ENCODE results near the gene PHLPP1. TPM values are rescaled to one million over a fixed set of nuclear protein-coding genes. Genes with fewer than 3 reads are reported as not detected.
"Not testable (repeated sequence)": the region's sequence is repeated elsewhere in the genome, so short reads cannot be mapped to it uniquely, and the experiment has no call there.

The PHLPP1 gene
- total and polyA plus RNA-seq, 9 of the 15 experiments (the other 6 are each of a cell fraction or from before 2014, with no cell fraction given), result 0.56 to 9.0 (median 4.5) TPM

GRCh38 chr18:62709908-62710307, 5.4 kb upstream of the PHLPP1 start:
- H3K9me1 ChIP-seq (ENCODE audit: control insufficient read depth, insufficient read depth, low read length); H3K27ac ChIP-seq (ENCODE audit: extremely low read depth, low read depth, low read length); BruUV-seq (replicated peaks); H3K36me3 ChIP-seq (ENCODE audit: control insufficient read depth, insufficient read depth, low read length); H3K79me2 ChIP-seq (ENCODE audit: control insufficient read depth, insufficient read depth, low read length); POLR2A ChIA-PET; ATAC-seq; H2AFZ ChIP-seq (ENCODE audit: low read depth, low read length); H3K4me1 ChIP-seq (replicated peaks in 1 of 2; ENCODE audit: control insufficient read depth in 2 of 2, insufficient read depth in 2 of 2, low read length in 2 of 2); H3K4me3 ChIP-seq; DNase-seq (ENCODE audit: extremely low read depth in 1 of 4, low spot score in 3 of 4); H3K4me2 ChIP-seq (ENCODE audit: insufficient read depth, low read length); H3K9ac ChIP-seq (ENCODE audit: insufficient read depth in 1 of 2, low read depth in 2 of 2, low read length in 2 of 2); CTCF ChIA-PET (ENCODE audit: low intra/inter-chr PET ratio); H3K9me3 ChIP-seq (replicated peaks; ENCODE audit: control insufficient read depth, insufficient read depth, low read depth, low read length); FAIRE-seq; H4K20me1 ChIP-seq (replicated peaks; ENCODE audit: control insufficient read depth, insufficient read depth, low read length); H3K27me3 ChIP-seq (ENCODE audit: control insufficient read depth in 2 of 2, insufficient read depth in 2 of 2, low read length in 2 of 2): not testable (repeated sequence)
- intact Hi-C loops (cut with micrococcal nuclease), result loop anchor here (10.0 kb wide), 1 partner anchor 275 kb away; no protein-coding TSS in a partner anchor
- in situ Hi-C loops (cut with MboI), result loop anchor here (10.0 kb wide), 1 partner anchor 245 kb away; no protein-coding TSS in a partner anchor
- peak; percentile 47; the same call in 1 of the 2 replicates for TF ChIP-seq CEBPB (tag; IDR thresholded peaks at IDR 0.05)
- TF ChIP-seq NRF1 (conservative IDR thresholded peaks at IDR 0.05 in 1 of 2, IDR thresholded peaks at IDR 0.05 in 1 of 2), result peak in 1 of 2 experiments; percentile 18; a peak in 1 of 4 replicates
- peak; percentile 61; the same call in 1 of the 2 replicates for TF ChIP-seq ZBTB33 (CRISPR knock-in tag; IDR thresholded peaks at IDR 0.05)
- WGBS (ENCODE audit: insufficient coverage, low coverage, missing lambda C conversion rate), result 49% methylated on average over 9 of the region's 11 CpGs

- intact Hi-C loops (cut with micrococcal nuclease), result loop anchor here (10.0 kb wide), 1 partner anchor 274 kb away; no protein-coding TSS in a partner anchor
- no peak overlapping the region for H3K4me3 ChIP-seq
- H3K9me1 ChIP-seq (ENCODE audit: control insufficient read depth, insufficient read depth, low read length), result no peaks in the 10 kb centered on the region
- no peaks in the 10 kb centered on the region for H4K20me1 ChIP-seq (replicated peaks; ENCODE audit: control insufficient read depth, insufficient read depth, low read length)
- H2AFZ ChIP-seq (ENCODE audit: low read depth, low read length), result no peak overlapping the region
- no peak for TF ChIP-seq HMGN3 (IDR thresholded peaks at IDR 0.05; ENCODE audit: borderline replicate concordance, extremely low read depth, insufficient read length, low read depth, low read length)
- no peak for TF ChIP-seq SRSF9 (IDR thresholded peaks at IDR 0.05; ENCODE audit: borderline replicate concordance, low read depth, low read length)
- no peak for TF ChIP-seq SNAPC5 (CRISPR knock-in tag; IDR thresholded peaks at IDR 0.05)
- no peak for TF ChIP-seq NFIC (IDR thresholded peaks at IDR 0.05)
- peaks cover 0 to 3% of the 10 kb centered on the region in 2 experiments; a peak in 2 of 5 replicates for H3K4me1 ChIP-seq (replicated peaks in 1 of 2; ENCODE audit: control insufficient read depth in 2 of 2, insufficient read depth in 2 of 2, low read length in 2 of 2)
- H3K4me2 ChIP-seq (ENCODE audit: insufficient read depth, low read length), result no peak overlapping the region
- H3K9me3 ChIP-seq (replicated peaks; ENCODE audit: control insufficient read depth, insufficient read depth, low read depth, low read length), result no peaks in the 10 kb centered on the region
- H3K36me3 ChIP-seq (ENCODE audit: control insufficient read depth, insufficient read depth, low read length), result no peaks in the 10 kb centered on the region
- no peak for FAIRE-seq
- H3K27ac ChIP-seq (ENCODE audit: extremely low read depth, low read depth, low read length), result no peak overlapping the region
- H3K9ac ChIP-seq (ENCODE audit: insufficient read depth in 1 of 2, low read depth in 2 of 2, low read length in 2 of 2), result no peak overlapping the region
- no peaks in the 10 kb centered on the region for H3K79me2 ChIP-seq (ENCODE audit: control insufficient read depth, insufficient read depth, low read length)
- no peaks in the 10 kb centered on the region for H3K27me3 ChIP-seq (ENCODE audit: control insufficient read depth in 2 of 2, insufficient read depth in 2 of 2, low read length in 2 of 2)
- BruUV-seq (replicated peaks), result no TSS peak
- CTCF ChIA-PET (ENCODE audit: low intra/inter-chr PET ratio), result no interaction called here
- in situ Hi-C loops (cut with MboI), result loop anchor here (10.0 kb wide), 1 partner anchor 244 kb away; no protein-coding TSS in a partner anchor
- DNase-seq (ENCODE audit: extremely low read depth in 1 of 4, low spot score in 3 of 4), result no peak
- ATAC-seq, result no peak
- POLR2A ChIA-PET, result interaction anchor here (1.1 kb wide), 1 partner anchor 11 kb away, joined by 4 read pairs; no protein-coding TSS in a partner anchor
These were observed 4.9 kb upstream of the PHLPP1 start for GRCh38 chr18:62710417-62710816.
